Measurements from ENCODE around the gene SPOCK2.

DNA sequence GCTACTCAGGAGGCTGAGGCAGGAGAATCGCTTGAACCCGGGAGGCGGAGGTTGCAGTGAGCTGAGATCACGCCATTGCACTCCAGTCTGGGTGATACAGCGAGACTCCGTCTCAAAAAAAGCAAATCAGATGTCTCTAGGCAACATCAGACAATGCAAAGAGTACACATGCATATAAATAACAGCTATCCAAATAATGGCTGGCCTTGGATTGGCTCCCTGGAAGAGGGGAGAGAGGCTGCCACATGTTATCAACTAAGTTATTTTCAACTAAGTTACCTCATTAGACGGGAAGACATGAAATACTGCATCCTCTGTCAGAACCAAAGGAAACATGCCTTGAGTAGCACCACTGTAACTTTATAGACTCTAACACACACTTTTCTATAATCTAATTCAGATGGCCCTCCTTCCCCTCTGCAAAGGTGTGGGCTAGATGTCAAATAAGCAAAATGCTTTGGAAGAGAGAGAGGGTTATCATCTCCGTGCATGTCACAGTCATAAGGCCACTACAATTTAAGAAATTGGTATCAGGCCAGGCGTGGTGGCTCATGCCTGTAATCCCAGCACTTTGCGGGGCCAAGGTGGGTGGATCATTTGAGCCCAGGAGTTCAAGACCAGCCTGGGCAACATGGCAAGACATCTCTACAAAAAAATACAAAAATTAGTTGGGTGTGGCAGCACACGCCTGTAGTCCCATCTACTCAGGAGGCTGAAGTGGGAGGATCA, 22.5 kb upstream of the SPOCK2 start:
- TF ChIP-seq EZH2 (IDR thresholded peaks at IDR 0.05), result no peak
- TF ChIP-seq POLR2AphosphoS5 (IDR thresholded peaks at IDR 0.05; ENCODE audit: borderline replicate concordance, low read depth, low read length), result no peak

Measured in SK-N-MC (cell line).